ENCODE results near the gene CNN1. TPM values are rescaled to one million over a fixed set of nuclear protein-coding genes. Genes with fewer than 3 reads are reported as not detected.

Gene CNN1
- total and polyA plus RNA-seq, 2 of the 13 experiments (the other 11 are each of a cell fraction or from before 2014, with no cell fraction given), result 0.70 to 1.1 TPM

GRCh38 chr19:11578258-11579142, 39.8 kb downstream of the CNN1 start (continued):
- TF ChIP-seq HOXD1 (CRISPR knock-in tag; IDR thresholded peaks at IDR 0.05) (0 out of 2 replicates have a peak, but pooled peaks have one; percentile 30), ZSCAN21 (CRISPR knock-in tag; IDR thresholded peaks at IDR 0.05; ENCODE audit: borderline replicate concordance) (0 out of 2 replicates have a peak, but pooled peaks have one; percentile 22), ZNF597 (CRISPR knock-in tag; IDR thresholded peaks at IDR 0.05) (no peak)

GRCh38 chr19:11580116-11580515, 41.5 kb downstream of the CNN1 start:
- H3K36me3 ChIP-seq (replicated peaks in 1 of 2; ENCODE audit: control insufficient read depth in 1 of 2, insufficient read depth in 2 of 2, low read length in 2 of 2), result no peaks in the 10 kb centered on the region
- ATAC-seq (no peak), FAIRE-seq (no peak), DNase-seq (ENCODE audit: low spot score) (no peak)
- 88% methylated on average over 4 of the region's 4 CpGs for WGBS (ENCODE audit: low lambda C conversion rate)
- H3K4me1 ChIP-seq (ENCODE audit: insufficient read depth, low read length), result peaks cover 17% of the 10 kb centered on the region
- H3K9ac ChIP-seq (ENCODE audit: insufficient read depth, low read depth, low read length), result no peak overlapping the region
- CTCF ChIA-PET (ENCODE audit: low intra/inter-chr PET ratio, low total read pairs), result no interaction called here
- no peaks in the 10 kb centered on the region for H3K27me3 ChIP-seq (ENCODE audit: control insufficient read depth in 1 of 2, insufficient read depth in 2 of 2, low read length in 2 of 2)
- in situ Hi-C loops (cut with HindIII; ENCODE audit: extremely low pct_ligation_motif_present, low pct_unique_long_range_greater_than_20kb), result no loop called here
- no peak overlapping the region for H3K27ac ChIP-seq (ENCODE audit: extremely low read length, insufficient read depth, low read length)
- no peaks in the 10 kb centered on the region for H3K79me2 ChIP-seq (ENCODE audit: insufficient read depth, low read length)
- no peak overlapping the region for H3K4me2 ChIP-seq (ENCODE audit: low read depth, low read length)
- no peak overlapping the region for H3K4me3 ChIP-seq (replicated peaks in 1 of 3; ENCODE audit: insufficient read depth in 1 of 3, low read depth in 2 of 3, low read length in 3 of 3)
- intact Hi-C loops (cut with micrococcal nuclease; ENCODE audit: unreplicated experiment), result no loop called here
- no peaks in the 10 kb centered on the region for H3K9me3 ChIP-seq (ENCODE audit: low read length)
- BruUV-seq (replicated peaks), result no TSS peak
- TF ChIP-seq BRCA1 (CRISPR knock-in tag; IDR thresholded peaks at IDR 0.05) (no peak), ZNF142 (CRISPR knock-in tag; IDR thresholded peaks at IDR 0.05) (no peak), ELF3 (CRISPR knock-in tag; IDR thresholded peaks at IDR 0.05) (no peak), GMEB2 (CRISPR knock-in tag; IDR thresholded peaks at IDR 0.05; ENCODE audit: low read depth) (no peak), CEBPB (IDR thresholded peaks at IDR 0.05; ENCODE audit: borderline replicate concordance, low read depth, low read length) (no peak), GTF2F1 (IDR thresholded peaks at IDR 0.05; ENCODE audit: low read length) (no peak), ZNF205 (CRISPR knock-in tag; IDR thresholded peaks at IDR 0.05) (no peak), JUNB (CRISPR knock-in tag; IDR thresholded peaks at IDR 0.05; ENCODE audit: borderline replicate concordance) (no peak), SETDB1 (CRISPR knock-in tag; IDR thresholded peaks at IDR 0.05; ENCODE audit: borderline replicate concordance) (no peak), RELA (CRISPR knock-in tag; IDR thresholded peaks at IDR 0.05) (no peak)
- no peaks in the 10 kb centered on the region for H4K20me1 ChIP-seq (ENCODE audit: insufficient read depth, low read length)
- POLR2A ChIA-PET, result no interaction called here
- no peak overlapping the region for H2AFZ ChIP-seq (ENCODE audit: low read length)

Data from HepG2 (cell line).